GM12865 (cell line): ENCODE measurements around the gene TRHDE.

Source experiments
- DNase-seq: peaks from one replicate; pipeline ENCODE4 v3.0.0; 2010; ENCODE audit warnings: low read depth
- H3K4me3 ChIP-seq: 2 replicates; pipeline ENCODE4 v1.5.1; 2011; ENCODE audit warnings: mild to moderate bottlenecking, low read depth, low read length, control low read depth
- TF ChIP-seq, protein P1 (sequence below): IDR thresholded peaks from 2 replicates; pipeline ENCODE4 v1.5.1; 2011; ENCODE audit warnings: low read length, control low read depth, low read depth, inconsistent platforms; ENCODE audit not compliant: insufficient read depth; ENCODE audit errors: missing control alignments

Gene TRHDE

GRCh38 chr12:72291175-72291574, 19.0 kb downstream of the TRHDE start:
- H3K4me3 ChIP-seq, result no peak overlapping the region
- DNase-seq, result no peak
- TF ChIP-seq, protein P1, sequence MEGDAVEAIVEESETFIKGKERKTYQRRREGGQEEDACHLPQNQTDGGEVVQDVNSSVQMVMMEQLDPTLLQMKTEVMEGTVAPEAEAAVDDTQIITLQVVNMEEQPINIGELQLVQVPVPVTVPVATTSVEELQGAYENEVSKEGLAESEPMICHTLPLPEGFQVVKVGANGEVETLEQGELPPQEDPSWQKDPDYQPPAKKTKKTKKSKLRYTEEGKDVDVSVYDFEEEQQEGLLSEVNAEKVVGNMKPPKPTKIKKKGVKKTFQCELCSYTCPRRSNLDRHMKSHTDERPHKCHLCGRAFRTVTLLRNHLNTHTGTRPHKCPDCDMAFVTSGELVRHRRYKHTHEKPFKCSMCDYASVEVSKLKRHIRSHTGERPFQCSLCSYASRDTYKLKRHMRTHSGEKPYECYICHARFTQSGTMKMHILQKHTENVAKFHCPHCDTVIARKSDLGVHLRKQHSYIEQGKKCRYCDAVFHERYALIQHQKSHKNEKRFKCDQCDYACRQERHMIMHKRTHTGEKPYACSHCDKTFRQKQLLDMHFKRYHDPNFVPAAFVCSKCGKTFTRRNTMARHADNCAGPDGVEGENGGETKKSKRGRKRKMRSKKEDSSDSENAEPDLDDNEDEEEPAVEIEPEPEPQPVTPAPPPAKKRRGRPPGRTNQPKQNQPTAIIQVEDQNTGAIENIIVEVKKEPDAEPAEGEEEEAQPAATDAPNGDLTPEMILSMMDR, result no peak

DNA sequence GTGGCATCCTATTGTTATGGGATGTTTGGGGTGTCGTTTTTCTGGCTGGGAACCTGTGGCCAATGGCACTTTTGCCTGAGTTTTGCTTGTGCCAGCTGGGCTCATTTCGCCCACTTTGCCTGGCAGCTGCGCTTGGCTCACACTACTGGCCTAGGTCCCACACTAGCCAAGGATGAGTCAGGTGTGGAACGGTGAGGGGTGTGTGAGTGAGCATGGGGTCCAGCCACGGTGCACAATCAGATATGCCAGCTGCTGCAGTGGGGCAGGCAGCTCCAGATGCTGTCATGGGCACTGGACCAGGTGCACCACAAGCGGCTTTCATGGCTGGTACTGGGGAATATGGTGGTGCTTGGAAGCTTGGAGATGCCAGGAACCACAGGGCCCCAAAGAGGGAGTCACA, 21.5 kb downstream of the TRHDE start:
- DNase-seq, result no peak
- TF ChIP-seq, protein P1, result no peak
- H3K4me3 ChIP-seq, result no peak overlapping the region

GRCh38 chr12:72295101-72295500, 22.9 kb downstream of the TRHDE start:
- no peak for DNase-seq
- TF ChIP-seq, protein P1, result no peak
- H3K4me3 ChIP-seq, result no peak overlapping the region

GRCh38 chr12:72295744-72296143, 23.6 kb downstream of the TRHDE start:
- no peak overlapping the region for H3K4me3 ChIP-seq
- DNase-seq, result no peak
- TF ChIP-seq, protein P1, result no peak

- DNase-seq, result no peak
- H3K4me3 ChIP-seq, result no peak overlapping the region
- TF ChIP-seq, protein P1, result no peak
Observed at GRCh38 chr12:72296389-72296788, 24.2 kb downstream of the TRHDE start.

GRCh38 chr12:72297666-72298065, 25.5 kb downstream of the TRHDE start:
- DNase-seq, result no peak
- H3K4me3 ChIP-seq, result no peak overlapping the region
- TF ChIP-seq, protein P1, result no peak

DNA sequence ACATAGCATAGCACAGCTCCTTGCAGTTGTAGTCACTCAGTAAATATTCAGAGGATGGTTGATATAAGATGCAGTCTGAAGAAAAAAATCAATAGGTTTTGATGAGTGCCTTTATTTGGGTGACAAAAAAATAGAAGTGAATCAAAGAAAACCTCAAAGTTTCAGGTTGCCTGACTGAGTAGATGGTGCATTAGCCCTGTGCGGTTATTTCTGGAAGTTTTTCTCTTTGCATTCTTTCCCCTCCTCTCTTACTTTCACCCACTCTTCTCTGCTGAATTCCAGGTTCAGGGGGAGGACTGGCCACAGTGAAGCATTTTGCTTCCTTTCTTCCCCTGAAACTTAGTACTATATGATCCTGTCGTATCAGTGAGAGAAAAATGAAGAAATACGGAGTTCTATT, 28.6 kb downstream of the TRHDE start:
- DNase-seq, result no peak
- TF ChIP-seq, protein P1, result no peak
- no peak overlapping the region for H3K4me3 ChIP-seq
